GM12878 (cell line): ENCODE results near the gene PMIS2. TPM values are rescaled to one million over a fixed set of nuclear protein-coding genes. Genes with fewer than 3 reads are reported as not detected.

ENCODE experiments used
- FOXK2 ChIP-seq: fragments of 450-650 bp; IDR thresholded peaks from 2 replicates; pipeline ENCODE4 v1.6.1; 2017; ENCODE audit warnings: mild to moderate bottlenecking, moderate library complexity
- JUND ChIP-seq: IDR thresholded peaks from 2 replicates; pipeline ENCODE4 v1.6.1; 2012; ENCODE audit warnings: low read depth, mild to moderate bottlenecking, low read length, improper control_type of control experiment, moderate library complexity
- MEF2B ChIP-seq: fragments of 450-650 bp; IDR thresholded peaks from 2 replicates; pipeline ENCODE4 v1.6.1; 2018; ENCODE audit warnings: mild to moderate bottlenecking, moderate library complexity; ENCODE audit not compliant: partially characterized antibody, poor library complexity, severe bottlenecking
- NR2C2 ChIP-seq: IDR thresholded peaks from 2 replicates; pipeline ENCODE4 v1.6.1; 2011; ENCODE audit warnings: borderline replicate concordance, low read depth; ENCODE audit not compliant: control insufficient read depth, insufficient read length
- PAX5 ChIP-seq: IDR thresholded peaks from 2 replicates; pipeline ENCODE4 v1.6.1; 2011; ENCODE audit warnings: low read depth, low read length, borderline replicate concordance
- POU2F2 ChIP-seq: IDR thresholded peaks from 3 replicates; pipeline ENCODE4 v1.6.1; 2011; ENCODE audit warnings: low read depth, mild to moderate bottlenecking, low read length, borderline replicate concordance
- RUNX3 ChIP-seq: IDR thresholded peaks from 2 replicates; pipeline ENCODE4 v1.6.1; 2012; ENCODE audit warnings: low read length, inconsistent platforms
- SMARCA5 ChIP-seq: fragments of 450-650 bp; IDR thresholded peaks from 2 replicates; pipeline ENCODE4 v1.6.1; 2017; ENCODE audit warnings: mild to moderate bottlenecking
- STAT1 ChIP-seq: fragments of 450-650 bp; conservative IDR thresholded peaks from 2 replicates; pipeline ENCODE4 v1.6.1; 2014; ENCODE audit warnings: antibody characterized with exemption, mild to moderate bottlenecking
- SUPT20H ChIP-seq: IDR thresholded peaks from 2 replicates; pipeline ENCODE4 v1.6.1; 2011; ENCODE audit warnings: low read depth, mild to moderate bottlenecking, low read length, moderate library complexity, borderline replicate concordance; ENCODE audit not compliant: control insufficient read depth
- TAF1 ChIP-seq: IDR thresholded peaks from 2 replicates; pipeline ENCODE4 v1.6.1; 2011; ENCODE audit warnings: mild to moderate bottlenecking, low read depth, low read length, borderline replicate concordance
- TCF7 ChIP-seq: IDR thresholded peaks from 2 replicates; pipeline ENCODE4 v1.6.1; 2014; ENCODE audit warnings: antibody characterized with exemption, borderline replicate concordance
- ZNF622 ChIP-seq: fragments of 450-650 bp; IDR thresholded peaks from 2 replicates; pipeline ENCODE4 v1.6.1; 2017; ENCODE audit warnings: mild to moderate bottlenecking, inconsistent platforms
- ZSCAN29 ChIP-seq: fragments of 450-650 bp; IDR thresholded peaks from 2 replicates; pipeline ENCODE4 v1.6.1; 2017; ENCODE audit warnings: mild to moderate bottlenecking, moderate library complexity
- polyA plus RNA-seq, 11 experiments: library from polyadenylated mRNA; depleted of rRNA in 4 of 11; unstranded in 6 of 11; stranded (reverse) in 5 of 11; fragments of >200 nt; fragmentation: Nextera tagmentation in 4 of 11; fragmentation: Illumina TruSeq in 1 of 11; extraction: Ambion mirVana in 4 of 11; extraction: Trizol in 1 of 11; gene quantifications; 1 replicate in 1 of 11; 2 replicates in 10 of 11; pipeline versions ENCODE4 v1.2.1 to v1.2.3, GENCODE V29; 2011 to 2016; ENCODE audit warnings: inconsistent platforms in 2 of 11, missing spikeins in 2 of 11, low read depth in 1 of 11
- total RNA-seq, 4 experiments: library from RNA; depleted of rRNA in 3 of 4; stranded (reverse); fragments of >200 nt in 3 of 4; fragmentation: Illumina TruSeq in 1 of 4; extraction: Trizol in 1 of 4; gene quantifications; 2 replicates each; pipeline versions ENCODE4 v1.2.1 to v1.2.3, GENCODE V29; 2013 to 2021
- TF ChIP-seq, protein P1 (sequence below): fragments of 450-650 bp; formaldehyde crosslinking; IDR thresholded peaks from 2 replicates; pipeline ENCODE4 v1.4.0; 2022; ENCODE audit warnings: mild to moderate bottlenecking, moderate library complexity
- TF ChIP-seq, protein P2 (sequence below): fragments of 450-650 bp; IDR thresholded peaks from 2 replicates; pipeline ENCODE4 v1.6.1; 2017; ENCODE audit warnings: mild to moderate bottlenecking, low read depth, inconsistent platforms; ENCODE audit not compliant: poor library complexity, severe bottlenecking
- TF ChIP-seq, protein P3 (sequence below): fragments of 450-650 bp; IDR thresholded peaks from 2 replicates; pipeline ENCODE4 v1.6.1; 2017; ENCODE audit warnings: low read depth, mild to moderate bottlenecking, moderate library complexity
- TF ChIP-seq, protein P4 (sequence below): IDR thresholded peaks from 2 replicates; pipeline ENCODE4 v1.6.1; 2012; ENCODE audit warnings: low read depth, low read length, improper control_type of control experiment
- TF ChIP-seq, protein P5 (sequence below): fragments of 450-650 bp; IDR thresholded peaks from 2 replicates; pipeline ENCODE4 v1.6.1; 2017; ENCODE audit warnings: mild to moderate bottlenecking

The PMIS2 gene
- total and polyA plus RNA-seq, 10 of the 15 experiments (the other 5 are each of a cell fraction or from before 2014, with no cell fraction given): not detected

DNA sequence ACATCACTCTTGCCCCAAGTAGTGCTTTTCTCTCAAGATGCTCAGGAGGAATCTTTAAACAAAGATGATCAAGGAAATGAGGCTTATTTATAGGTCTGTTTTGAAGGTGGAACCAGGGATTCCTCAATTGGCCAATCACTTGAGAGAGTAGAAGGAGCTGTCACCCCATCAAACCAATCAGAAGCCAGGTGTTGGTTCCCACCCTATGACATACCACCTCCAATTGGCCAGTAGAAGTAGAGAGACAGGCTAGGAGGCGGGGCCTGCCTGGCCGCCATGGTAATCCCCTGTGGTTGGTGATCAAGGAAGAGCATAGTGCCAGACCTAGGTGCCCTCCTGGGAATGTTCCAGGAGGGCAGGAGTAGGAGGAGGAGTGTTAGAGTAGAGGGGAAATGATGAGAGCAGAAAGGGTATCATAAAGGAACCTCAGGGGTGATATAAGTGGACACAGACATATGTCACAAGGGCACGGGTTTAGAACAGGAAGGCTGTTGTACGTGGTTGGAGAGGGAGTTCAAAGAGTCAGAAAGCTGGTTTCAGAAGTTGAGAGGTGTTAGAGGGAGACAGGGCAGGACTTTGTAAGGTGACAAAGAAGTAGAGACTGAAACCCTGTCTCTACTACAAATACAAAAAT, 10.5 kb downstream of the PMIS2 start (continued):
- TF ChIP-seq POU2F2 (no peak), ZSCAN29 (no peak), JUND (no peak), NR2C2 (no peak), ZNF622 (no peak), TAF1 (no peak), TCF7 (no peak), FOXK2 (no peak), SUPT20H (no peak), STAT1 (no peak), SMARCA5 (no peak), MEF2B (peak; percentile 59), RUNX3 (peak; percentile 48), PAX5 (no peak)
- TF ChIP-seq, protein P1, sequence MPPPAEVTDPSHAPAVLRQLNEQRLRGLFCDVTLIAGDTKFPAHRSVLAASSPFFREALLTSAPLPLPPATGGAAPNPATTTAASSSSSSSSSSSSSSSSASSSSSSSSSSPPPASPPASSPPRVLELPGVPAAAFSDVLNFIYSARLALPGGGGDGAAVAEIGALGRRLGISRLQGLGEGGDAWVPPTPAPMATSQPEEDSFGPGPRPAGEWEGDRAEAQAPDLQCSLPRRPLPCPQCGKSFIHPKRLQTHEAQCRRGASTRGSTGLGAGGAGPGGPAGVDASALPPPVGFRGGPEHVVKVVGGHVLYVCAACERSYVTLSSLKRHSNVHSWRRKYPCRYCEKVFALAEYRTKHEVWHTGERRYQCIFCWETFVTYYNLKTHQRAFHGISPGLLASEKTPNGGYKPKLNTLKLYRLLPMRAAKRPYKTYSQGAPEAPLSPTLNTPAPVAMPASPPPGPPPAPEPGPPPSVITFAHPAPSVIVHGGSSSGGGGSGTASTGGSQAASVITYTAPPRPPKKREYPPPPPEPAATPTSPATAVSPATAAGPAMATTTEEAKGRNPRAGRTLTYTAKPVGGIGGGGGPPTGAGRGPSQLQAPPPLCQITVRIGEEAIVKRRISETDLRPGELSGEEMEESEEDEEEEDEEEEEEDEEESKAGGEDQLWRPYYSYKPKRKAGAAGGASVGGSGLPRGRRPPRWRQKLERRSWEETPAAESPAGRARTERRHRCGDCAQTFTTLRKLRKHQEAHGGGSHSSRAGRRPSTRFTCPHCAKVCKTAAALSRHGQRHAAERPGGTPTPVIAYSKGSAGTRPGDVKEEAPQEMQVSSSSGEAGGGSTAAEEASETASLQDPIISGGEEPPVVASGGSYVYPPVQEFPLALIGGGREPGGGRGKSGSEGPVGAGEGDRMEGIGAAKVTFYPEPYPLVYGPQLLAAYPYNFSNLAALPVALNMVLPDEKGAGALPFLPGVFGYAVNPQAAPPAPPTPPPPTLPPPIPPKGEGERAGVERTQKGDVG (CRISPR knock-in tag): no peak
- TF ChIP-seq, protein P2, sequence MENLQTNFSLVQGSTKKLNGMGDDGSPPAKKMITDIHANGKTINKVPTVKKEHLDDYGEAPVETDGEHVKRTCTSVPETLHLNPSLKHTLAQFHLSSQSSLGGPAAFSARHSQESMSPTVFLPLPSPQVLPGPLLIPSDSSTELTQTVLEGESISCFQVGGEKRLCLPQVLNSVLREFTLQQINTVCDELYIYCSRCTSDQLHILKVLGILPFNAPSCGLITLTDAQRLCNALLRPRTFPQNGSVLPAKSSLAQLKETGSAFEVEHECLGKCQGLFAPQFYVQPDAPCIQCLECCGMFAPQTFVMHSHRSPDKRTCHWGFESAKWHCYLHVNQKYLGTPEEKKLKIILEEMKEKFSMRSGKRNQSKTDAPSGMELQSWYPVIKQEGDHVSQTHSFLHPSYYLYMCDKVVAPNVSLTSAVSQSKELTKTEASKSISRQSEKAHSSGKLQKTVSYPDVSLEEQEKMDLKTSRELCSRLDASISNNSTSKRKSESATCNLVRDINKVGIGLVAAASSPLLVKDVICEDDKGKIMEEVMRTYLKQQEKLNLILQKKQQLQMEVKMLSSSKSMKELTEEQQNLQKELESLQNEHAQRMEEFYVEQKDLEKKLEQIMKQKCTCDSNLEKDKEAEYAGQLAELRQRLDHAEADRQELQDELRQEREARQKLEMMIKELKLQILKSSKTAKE: peak; percentile 28
- TF ChIP-seq, protein P3, sequence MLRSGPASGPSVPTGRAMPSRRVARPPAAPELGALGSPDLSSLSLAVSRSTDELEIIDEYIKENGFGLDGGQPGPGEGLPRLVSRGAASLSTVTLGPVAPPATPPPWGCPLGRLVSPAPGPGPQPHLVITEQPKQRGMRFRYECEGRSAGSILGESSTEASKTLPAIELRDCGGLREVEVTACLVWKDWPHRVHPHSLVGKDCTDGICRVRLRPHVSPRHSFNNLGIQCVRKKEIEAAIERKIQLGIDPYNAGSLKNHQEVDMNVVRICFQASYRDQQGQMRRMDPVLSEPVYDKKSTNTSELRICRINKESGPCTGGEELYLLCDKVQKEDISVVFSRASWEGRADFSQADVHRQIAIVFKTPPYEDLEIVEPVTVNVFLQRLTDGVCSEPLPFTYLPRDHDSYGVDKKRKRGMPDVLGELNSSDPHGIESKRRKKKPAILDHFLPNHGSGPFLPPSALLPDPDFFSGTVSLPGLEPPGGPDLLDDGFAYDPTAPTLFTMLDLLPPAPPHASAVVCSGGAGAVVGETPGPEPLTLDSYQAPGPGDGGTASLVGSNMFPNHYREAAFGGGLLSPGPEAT: peak; percentile 83
- TF ChIP-seq, protein P4, sequence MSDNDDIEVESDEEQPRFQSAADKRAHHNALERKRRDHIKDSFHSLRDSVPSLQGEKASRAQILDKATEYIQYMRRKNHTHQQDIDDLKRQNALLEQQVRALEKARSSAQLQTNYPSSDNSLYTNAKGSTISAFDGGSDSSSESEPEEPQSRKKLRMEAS: no peak
- TF ChIP-seq, protein P5, sequence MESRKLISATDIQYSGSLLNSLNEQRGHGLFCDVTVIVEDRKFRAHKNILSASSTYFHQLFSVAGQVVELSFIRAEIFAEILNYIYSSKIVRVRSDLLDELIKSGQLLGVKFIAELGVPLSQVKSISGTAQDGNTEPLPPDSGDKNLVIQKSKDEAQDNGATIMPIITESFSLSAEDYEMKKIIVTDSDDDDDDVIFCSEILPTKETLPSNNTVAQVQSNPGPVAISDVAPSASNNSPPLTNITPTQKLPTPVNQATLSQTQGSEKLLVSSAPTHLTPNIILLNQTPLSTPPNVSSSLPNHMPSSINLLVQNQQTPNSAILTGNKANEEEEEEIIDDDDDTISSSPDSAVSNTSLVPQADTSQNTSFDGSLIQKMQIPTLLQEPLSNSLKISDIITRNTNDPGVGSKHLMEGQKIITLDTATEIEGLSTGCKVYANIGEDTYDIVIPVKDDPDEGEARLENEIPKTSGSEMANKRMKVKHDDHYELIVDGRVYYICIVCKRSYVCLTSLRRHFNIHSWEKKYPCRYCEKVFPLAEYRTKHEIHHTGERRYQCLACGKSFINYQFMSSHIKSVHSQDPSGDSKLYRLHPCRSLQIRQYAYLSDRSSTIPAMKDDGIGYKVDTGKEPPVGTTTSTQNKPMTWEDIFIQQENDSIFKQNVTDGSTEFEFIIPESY: no peak
